HG03575 (cell line): ENCODE measurements around the gene DOLPP1.
"Not testable (repeated sequence)": the region's sequence is repeated elsewhere in the genome, so short reads cannot be mapped to it uniquely, and the experiment has no call there.

Experiments
- ATAC-seq: cut with Tn5 transposase; IDR thresholded peaks from one replicate; pipeline ENCODE4 v1.9.1; 2021; ENCODE audit not compliant: unreplicated experiment, insufficient number of reproducible peaks, low FRiP score; ENCODE audit errors: extremely low read depth

Gene DOLPP1

GRCh38 chr9:129107651-129108050 lies 26.7 kb downstream of the DOLPP1 start:
- no peak for ATAC-seq

DNA sequence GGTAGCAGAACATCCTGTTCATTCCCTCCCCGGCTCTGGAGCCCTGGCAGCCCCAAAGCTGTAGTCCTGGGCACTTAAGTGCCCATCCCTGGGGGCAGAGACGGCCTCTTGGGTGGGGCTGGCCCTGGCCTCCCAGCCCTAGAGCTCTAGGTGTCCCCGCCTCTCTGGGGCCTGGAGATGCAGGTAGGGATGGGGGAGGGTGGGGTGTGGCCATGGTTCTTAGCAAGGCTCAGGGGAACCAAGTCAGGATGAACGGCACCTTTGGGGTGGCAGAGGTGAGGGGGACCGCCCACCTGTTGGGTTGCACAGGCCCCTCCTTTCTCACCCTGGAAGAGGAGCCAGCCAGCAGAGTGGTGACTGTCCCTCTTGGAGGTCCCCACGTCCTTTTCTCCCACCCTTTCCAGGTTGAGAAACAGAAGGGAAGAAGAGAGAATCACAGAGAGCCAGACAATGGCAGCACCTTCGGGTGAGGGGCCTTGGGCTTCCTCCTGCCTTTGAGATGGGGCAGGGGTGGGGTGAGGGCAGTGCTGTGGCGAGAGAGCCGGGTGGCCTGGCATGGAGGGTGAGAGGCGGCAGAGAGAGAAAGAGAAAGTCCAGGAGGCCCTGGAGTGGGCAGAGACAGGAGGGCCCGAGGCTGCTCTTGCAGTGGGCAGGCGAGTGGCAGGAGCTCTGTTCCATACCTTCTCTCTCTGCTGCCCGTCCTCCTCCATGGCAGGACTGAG lies 27.3 kb downstream of the DOLPP1 start:
- ATAC-seq = no peak

GRCh38 chr9:129108805-129109536 lies 28.1 kb downstream of the DOLPP1 start:
- ATAC-seq = no peak

- no peak for ATAC-seq
These were observed 28.6 kb downstream of the DOLPP1 start for GRCh38 chr9:129109537-129109903.

- no peak for ATAC-seq
These were observed 29.2 kb downstream of the DOLPP1 start for GRCh38 chr9:129109952-129110739.

DNA sequence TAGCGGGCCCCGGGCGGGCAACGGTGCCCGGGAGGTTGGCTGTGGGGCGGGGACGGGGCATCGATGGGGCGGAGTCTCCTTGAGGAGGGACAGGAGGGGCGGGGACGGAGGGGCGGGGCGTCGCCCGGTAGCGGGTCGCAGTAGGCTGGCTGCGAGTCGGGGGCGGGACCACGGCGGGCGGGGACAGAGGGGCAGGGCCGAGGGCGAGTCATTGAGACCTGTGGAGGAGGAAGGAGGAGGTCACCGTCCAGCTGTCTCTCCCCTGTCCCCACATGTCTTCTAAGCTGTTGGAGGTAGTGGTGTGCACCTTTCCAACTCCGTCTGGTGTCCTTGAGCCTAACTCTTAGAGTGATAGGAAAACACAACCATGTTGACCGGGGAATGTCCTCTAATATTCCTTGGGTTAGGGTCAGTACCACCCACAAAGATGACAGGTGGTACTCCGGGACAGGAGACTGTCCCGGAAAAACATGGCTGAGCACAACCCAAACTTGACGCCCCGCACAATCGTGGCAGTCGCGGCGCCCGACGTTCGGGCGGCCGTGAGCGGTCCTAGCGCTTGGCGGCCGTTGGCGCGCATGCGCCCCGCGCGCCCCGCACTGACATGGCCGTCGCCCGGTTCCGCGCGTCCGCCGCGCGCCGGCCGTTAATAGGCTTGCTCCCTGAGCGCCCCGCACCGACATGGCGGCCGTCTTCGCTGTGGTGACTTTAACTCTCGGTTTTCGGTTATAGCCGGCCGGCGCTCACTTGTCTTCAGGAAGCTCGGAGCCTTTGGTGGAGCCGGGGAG lies 30.0 kb downstream of the DOLPP1 start, which contains the start of the genes CRAT and PTPA:
TSS of gene CRAT (minus strand) at position 54 of the 788 bp plus-strand sequence. CDS start 284 bp downstream, outside the sequence.
TSS of gene PTPA (plus strand) at position 676 of the 788 bp plus-strand sequence. CDS start 186 bp downstream, outside the sequence.
- ATAC-seq = no peak

- ATAC-seq = no peak
These were observed 30.7 kb downstream of the DOLPP1 start for GRCh38 chr9:129111528-129112151.

DNA sequence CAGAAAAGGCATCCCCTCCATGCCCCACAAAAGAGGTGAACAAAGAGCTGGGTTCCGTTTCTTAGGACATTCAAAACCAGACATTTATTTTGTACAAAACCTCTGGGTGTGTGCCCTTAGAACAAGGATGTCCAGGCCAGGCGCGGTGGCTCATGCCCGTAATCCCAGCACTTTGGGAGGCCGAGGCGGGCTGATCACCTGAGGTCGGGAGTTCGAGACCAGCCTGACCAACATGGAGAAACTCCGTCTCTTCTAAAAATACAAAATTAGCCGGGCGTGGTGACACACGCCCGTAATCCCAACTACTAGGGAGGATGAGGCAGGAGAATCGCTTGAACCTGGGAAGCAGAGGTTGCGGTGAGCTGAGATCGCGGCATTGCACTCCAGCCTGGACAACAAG lies 31.6 kb downstream of the DOLPP1 start:
- ATAC-seq = not testable (repeated sequence)

DNA sequence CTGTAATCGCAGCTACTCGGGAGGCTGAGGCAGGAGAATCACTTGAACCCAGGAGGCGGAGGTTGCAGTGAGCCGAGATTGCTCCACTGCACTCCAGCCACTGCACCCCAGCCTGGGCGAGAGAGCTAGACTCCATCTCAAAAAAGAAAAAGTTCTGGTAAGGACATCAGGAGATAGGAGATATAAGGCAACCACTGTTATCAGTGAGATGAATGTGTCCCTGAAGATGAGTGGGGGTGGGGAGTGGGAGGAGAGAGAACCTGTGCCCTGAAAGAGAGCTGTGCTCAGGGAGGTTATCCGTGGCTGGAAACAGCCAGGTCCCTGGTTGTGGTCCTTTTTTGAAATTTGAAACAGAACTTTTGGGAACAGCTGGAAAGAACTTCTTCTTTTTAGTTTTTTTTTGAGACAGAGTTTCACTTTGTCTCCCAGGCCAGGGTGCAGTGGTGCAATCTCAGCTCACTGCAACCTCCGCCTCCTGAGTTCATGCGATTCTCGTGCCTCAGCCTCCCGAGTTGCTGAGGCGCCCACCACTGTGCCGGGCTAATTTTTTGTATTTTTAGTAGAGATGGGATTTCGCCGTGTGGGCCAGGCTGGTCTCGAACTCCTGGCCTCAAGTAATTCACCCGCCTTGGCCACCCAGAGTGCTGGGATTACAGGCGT lies 32.9 kb downstream of the DOLPP1 start:
- no peak for ATAC-seq

- no peak for ATAC-seq
These were observed 37.9 kb downstream of the DOLPP1 start for GRCh38 chr9:129118799-129119198.

GRCh38 chr9:129121483-129121882 lies 40.6 kb downstream of the DOLPP1 start:
- ATAC-seq = no peak

- ATAC-seq = no peak
These were observed 41.2 kb downstream of the DOLPP1 start for GRCh38 chr9:129122133-129122532.

DNA sequence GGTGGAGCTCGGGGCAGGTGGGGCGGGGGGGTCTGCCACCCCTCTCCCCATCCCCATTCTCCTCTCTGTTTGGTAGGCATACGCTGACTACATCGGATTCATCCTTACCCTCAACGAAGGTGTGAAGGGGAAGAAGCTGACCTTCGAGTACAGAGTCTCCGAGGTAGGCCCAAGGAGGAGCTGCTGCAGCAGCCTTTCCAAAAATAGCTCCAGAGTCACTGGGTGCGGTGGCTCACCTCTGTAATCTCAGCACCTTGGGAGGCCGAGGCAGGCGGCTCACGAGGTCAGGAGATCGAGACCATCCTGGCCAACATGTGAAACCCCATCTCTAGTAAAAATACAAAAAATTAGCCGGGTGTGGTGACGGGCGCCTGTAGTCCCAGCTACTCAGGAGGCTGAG lies 42.1 kb downstream of the DOLPP1 start:
- not testable (repeated sequence) for ATAC-seq

DNA sequence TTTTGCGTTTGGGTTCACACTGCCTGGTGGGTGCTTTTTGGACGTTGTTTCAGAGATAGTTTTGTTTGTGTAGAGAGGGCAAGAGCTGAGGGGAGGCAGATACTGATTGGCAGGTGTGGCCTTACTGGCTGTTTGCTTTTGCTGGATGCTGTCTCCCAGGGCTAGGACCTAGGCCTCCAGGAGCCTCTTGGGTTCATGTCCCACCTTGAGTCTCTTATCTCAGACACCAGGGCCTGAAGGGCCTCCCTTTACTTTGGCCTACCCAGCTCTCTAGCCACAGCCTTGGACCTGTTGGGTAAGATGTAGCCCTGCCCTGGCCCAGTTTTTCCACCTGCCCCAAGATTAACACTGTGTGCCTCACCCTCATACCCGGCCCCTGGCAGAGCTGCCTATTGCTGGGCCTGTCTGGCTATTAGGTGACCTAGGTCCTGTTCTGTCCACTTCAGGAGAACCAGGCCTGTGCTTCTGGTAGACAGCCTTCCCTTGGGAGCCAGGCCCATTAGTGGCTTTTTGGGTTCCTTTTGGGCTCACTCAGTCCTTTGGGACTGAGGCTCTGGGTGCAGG lies 43.7 kb downstream of the DOLPP1 start:
- no peak for ATAC-seq

DNA sequence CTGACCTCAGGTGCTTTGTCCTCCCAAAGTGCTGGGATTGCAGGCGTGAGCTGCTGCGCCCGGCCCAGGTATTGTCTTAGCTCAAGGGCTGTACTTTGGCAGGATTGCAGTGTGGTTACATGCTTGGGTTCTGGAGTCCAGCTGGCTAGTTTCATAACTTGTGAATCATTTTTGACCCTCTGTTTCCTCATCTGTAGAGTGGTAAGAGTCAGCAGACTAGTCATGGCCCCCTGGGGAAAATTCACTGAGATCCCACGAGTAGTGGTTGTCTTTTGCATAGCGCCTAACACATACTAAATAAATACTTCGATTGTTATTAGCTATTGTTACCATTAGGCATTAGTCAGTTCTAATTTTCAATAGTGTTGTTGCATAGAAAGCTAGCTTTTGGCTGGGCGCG lies 44.6 kb downstream of the DOLPP1 start:
- ATAC-seq = no peak

DNA sequence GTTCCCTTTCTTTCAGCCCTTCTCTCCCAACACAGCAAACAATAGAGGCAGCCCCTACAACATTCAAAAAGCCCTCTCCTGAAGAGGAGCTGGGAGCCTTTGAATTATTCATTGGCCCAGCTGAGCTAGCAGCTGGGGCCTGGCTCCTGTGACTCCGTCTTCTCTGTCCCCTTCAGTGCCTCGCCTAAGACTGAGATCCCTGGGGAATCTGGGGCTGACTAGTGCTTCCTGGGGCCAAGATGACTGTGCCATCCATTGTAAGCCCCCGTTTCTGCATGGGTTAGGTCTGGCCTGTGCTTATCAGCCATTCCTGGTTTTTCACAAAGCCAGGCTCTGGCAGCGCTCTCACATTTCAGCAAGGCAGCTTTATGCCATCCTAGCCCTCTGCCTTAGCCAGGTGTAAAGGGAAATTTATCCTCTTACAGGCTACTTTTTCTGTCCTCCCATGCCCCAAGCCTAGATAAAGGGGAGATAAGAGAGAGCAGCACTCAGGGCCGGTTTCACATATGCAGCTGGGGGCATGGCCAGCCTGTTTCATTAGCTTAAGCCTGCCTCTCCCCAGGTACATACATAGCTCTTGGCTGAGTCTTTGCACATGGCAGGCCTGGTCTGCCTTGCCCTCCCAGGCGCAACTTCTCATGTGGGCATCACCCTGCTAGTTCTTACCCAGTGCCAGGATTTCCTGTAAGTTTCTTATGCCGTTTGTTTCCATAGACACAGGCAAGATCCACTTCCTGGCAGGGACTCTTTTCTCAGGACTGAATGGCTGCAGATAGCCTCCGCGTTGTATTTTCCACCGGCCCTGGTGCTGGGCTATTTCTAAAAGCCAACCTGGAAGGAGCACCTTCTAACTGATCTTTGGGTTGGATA lies 46.1 kb downstream of the DOLPP1 start:
- no peak for ATAC-seq

DNA sequence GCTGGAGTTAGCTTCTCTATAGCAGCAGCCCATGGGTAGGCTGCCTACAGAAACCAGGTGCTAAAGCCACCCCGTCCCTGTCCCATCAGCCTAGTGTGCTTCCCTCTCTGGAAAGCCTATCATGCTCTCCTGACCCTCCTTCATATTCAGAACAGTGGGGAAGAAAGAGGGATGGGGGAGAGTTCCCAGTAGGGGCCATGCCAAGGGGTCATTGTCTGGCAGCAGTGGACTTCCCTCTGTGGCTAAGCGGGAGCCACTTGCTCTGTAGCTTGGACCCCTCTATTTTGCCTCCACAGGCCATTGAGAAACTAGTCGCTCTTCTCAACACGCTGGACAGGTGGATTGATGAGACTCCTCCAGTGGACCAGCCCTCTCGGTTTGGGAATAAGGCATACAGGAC lies 47.8 kb downstream of the DOLPP1 start:
- no peak for ATAC-seq
